Epithelial cell of proximal tubule (primary cell): Measurements from ENCODE around the gene TAGLN2. TPM values are rescaled to one million over a fixed set of nuclear protein-coding genes. Genes with fewer than 3 reads are reported as not detected.

ENCODE experiments used
- DNase-seq: peaks from one replicate; pipeline ENCODE4 v3.0.0-alpha.2; 2011; ENCODE audit warnings: low read depth
- H3K4me3 ChIP-seq: 2 replicates; pipeline ENCODE4 v1.5.1; 2011; ENCODE audit warnings: low read depth, mild to moderate bottlenecking, low read length
- total RNA-seq: library from RNA; depleted of rRNA; stranded (reverse); fragments of >200 nt; gene quantifications from 2 replicates; pipeline ENCODE4 v1.2.3, GENCODE V29; 2015
- TF ChIP-seq, protein P1 (sequence below): conservative IDR thresholded peaks from 2 replicates; pipeline ENCODE4 v1.5.1; 2012; ENCODE audit warnings: low read depth, mild to moderate bottlenecking, low read length

The TAGLN2 gene
- total RNA-seq = 584 and 1,256 TPM in 2 replicates

DNA sequence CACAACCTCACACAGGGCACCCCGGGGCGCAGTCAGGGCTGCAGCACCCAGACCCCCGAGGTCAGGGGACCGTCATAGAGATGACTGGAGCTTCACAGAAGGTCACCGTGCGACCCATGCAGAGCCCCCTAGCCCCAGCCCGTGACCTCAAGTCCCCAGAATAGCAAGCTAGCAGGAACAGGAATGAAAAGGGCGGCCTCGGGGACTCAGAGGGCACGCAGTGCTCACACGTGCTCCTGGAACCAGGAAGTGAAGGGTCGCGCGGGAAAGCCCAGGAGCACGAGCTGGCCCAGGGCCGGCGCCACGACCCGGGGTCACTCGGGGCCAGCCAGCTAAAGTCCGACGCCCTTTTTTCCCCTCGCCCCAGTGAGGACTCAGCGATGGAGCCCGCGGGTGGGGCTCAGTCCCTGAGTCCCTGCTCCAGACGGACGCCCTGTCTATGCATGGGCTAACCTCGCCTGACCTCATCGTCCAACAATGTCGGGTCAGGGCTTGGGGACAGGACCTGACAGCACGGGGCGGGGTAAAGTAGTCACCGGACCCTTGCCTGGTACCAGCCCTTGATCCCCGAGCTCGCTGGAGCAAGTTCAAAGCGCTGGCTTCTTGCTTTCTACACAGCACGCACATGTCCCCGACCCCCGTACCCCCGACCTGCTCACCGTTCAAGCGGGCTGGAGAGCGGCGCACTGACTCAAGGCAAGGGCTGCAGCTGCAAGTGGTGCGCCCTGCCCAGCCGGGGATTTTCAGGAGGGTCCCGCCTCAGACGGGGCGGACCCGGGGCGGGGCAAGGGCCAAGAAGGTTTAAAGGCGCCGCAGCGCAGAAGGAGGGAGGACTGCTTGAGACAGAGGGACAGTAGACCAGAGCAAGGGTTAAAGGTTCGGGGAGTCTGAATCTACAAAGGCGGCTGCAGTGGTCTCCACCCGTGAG is at the start of gene TAGLN2:
Gene TAGLN2, minus strand, starts transcription at position 717 of the 928 bp plus-strand sequence. CDS start 4,998 bp downstream, outside the sequence.
- no peak for DNase-seq
- TF ChIP-seq, protein P1, sequence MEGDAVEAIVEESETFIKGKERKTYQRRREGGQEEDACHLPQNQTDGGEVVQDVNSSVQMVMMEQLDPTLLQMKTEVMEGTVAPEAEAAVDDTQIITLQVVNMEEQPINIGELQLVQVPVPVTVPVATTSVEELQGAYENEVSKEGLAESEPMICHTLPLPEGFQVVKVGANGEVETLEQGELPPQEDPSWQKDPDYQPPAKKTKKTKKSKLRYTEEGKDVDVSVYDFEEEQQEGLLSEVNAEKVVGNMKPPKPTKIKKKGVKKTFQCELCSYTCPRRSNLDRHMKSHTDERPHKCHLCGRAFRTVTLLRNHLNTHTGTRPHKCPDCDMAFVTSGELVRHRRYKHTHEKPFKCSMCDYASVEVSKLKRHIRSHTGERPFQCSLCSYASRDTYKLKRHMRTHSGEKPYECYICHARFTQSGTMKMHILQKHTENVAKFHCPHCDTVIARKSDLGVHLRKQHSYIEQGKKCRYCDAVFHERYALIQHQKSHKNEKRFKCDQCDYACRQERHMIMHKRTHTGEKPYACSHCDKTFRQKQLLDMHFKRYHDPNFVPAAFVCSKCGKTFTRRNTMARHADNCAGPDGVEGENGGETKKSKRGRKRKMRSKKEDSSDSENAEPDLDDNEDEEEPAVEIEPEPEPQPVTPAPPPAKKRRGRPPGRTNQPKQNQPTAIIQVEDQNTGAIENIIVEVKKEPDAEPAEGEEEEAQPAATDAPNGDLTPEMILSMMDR = no peak
- H3K4me3 ChIP-seq = peak within 1 kb of the TSS; percentile 95

DNA sequence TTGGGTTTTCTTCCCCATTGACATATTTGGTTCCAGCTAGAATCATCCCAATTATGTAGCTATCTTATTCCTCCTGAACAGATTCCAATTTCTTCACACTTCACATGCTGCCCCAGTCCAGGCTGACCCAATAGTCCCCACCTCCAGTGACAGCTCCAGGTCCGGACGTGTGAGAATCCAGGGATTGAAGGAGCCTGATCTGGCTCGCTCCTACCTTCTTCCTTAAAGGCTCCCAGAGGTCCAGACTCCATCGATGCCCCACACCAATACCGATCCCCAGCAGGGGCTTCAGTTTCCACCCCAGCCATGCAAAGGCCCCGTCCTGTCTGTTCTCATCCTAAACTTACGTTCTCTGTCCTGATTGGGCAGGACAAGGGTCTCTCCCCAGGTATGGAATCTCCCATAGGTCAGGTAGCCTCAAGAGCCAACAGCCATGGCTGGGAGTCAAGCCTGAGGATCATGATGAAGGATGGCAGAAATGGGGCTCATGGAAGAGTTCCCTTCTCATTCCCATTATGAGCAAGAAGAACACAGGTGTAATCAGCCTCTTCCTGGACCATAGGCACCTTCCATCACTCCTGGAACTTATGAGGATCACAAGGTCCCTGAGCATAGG is 49.2 kb upstream of the TAGLN2 start:
- no peak for DNase-seq
- TF ChIP-seq, protein P1 = no peak
- no peak overlapping the region for H3K4me3 ChIP-seq

DNA sequence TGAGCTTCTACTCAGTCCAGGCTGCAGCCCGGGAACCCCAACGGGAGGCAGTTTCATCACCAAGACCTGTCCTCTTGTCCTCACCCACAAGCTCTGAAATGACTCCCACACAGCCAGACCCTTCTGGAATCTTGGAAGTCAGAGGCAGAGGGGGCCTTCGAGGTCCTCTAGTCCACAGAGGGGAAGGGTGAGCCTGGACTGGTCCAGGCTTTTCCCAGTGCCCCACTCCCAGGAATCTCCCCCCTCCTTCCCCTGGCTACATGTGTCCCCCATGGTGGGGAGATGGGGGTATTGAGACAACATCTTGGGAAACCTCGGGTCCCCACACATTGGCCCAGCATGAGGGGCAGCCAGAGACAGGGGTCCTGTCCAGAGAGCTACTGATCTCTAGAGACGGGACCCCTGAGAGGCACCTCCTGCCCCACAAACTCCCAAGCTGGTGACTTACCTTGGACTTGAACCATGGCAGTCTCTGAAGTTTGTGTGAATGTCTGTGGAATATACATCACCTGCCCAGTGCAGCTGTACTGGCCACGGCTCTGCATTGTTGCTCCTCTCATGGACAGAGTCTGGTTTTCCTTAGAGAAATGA is 48.1 kb upstream of the TAGLN2 start:
- no peak for DNase-seq
- TF ChIP-seq, protein P1 = no peak
- no peak overlapping the region for H3K4me3 ChIP-seq

DNA sequence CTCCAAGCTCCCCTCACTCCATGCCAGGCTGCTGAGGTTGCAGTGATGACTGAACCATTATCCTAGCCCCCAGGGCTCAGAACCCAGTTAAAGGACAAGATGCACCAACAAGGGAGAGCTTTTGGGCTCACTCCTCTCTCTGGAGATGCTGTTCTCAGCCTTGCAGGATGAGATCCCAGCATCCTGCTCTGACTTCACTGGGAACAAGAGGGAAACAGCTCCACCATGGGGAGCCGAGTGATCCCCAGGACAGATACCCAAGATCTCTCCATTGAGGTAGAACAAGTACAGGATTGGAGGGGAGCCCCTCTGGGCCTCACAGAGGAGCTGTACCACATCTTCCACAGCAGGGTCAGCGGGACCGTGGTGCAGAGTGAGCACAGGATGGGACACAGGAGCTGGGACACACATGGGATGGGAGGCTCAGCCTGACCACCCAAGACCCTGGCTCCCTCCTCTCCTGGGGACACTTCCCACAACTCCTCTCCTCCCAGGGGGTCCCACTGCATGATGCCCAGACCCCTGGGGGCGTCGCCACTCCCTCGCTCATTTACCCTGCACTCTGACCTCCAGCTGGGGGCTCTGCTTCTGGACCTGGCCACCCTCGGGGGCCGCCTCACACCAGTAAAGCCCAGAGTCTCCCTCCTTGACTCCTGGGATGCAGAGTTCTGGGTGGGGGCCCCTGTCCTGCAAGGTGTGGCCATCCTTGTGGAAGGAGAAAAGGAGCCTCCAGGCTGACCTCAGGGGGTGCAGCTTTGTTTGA is 47.3 kb upstream of the TAGLN2 start:
- TF ChIP-seq, protein P1 = no peak
- DNase-seq = no peak
- H3K4me3 ChIP-seq = no peak overlapping the region

DNA sequence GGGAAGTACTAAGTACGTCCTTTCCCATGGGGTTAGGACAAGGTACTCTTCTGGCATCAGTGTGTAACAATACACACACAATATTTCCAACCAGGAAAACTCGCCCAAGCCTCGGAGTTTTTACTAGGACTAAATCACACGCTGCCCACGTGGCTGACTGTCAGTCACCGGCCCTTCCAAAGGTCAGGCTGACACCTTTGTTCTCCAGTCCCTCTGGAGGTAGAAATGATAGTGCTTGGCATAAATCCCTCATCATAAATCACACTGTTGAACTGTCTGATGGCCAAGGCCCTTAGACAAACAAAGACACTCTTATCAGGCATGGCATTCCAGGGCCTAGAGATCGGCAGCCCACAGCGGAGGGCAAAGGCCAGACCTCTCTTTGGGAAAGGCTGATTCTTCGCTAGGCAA is 45.6 kb upstream of the TAGLN2 start:
- no peak overlapping the region for H3K4me3 ChIP-seq
- no peak for DNase-seq
- TF ChIP-seq, protein P1 = no peak

DNA sequence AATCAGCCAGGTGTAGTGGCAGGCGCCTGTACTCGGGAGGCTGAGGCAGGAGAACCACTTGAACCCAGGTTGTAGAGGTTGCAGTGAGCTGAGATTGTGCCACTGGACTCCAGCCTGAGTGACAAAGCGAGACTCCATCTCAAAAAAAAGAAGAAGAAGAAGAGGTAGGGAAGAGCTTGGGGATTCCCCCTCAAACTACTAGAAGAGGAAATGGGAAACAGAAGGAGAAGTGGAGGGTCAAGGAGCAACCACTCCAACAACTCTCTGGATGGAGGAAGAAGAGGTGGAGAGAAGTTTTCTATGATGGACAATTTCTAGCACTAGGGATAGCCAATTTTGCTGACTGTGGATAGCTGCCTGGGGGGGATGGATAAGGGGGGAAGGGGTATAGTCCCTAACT is 43.6 kb upstream of the TAGLN2 start:
- TF ChIP-seq, protein P1 = no peak
- DNase-seq = no peak
- H3K4me3 ChIP-seq = no peak overlapping the region
